H1 (cell line): ENCODE measurements around the gene SPOCK3. TPM values are rescaled to one million over a fixed set of nuclear protein-coding genes. Genes with fewer than 3 reads are reported as not detected.

ENCODE experiments used
- CTCF ChIA-PET: fragments of 300-600 bp; sonication (Branson Sonifier 250); formaldehyde crosslinking; loops from one replicate; lab custom pipeline; 2021; ENCODE audit not compliant: partially characterized antibody; lab: Charles Lee
- POLR2A ChIA-PET: fragments of 300-600 bp; sonication (Branson Sonifier 250); formaldehyde crosslinking; loops from one replicate; lab custom pipeline; 2021; ENCODE audit warnings: inconsistent platforms; ENCODE audit not compliant: partially characterized antibody; lab: Charles Lee
- DNase-seq, 2 experiments: peaks; one replicate each; pipeline versions ENCODE4 v3.0.0 to v3.0.0-alpha.2; 2010 to 2022; ENCODE audit warnings: low spot score in 2 of 2, low read depth in 1 of 2, mixed read lengths in 1 of 2
- FAIRE-seq: peaks from 2 replicates; lab custom pipeline; 2011; peaks lifted over from hg19 to GRCh38; lab: Jason Lieb, UNC
- H2AFZ ChIP-seq: 2 replicates; pipeline ENCODE4 v1.8.1; 2012; ENCODE audit warnings: low read length, inconsistent platforms
- H2AK5ac ChIP-seq: 2 replicates; pipeline ENCODE4 v1.6.1; 2013; ENCODE audit warnings: low read depth, low read length
- H2BK120ac ChIP-seq: replicated peaks from 2 replicates; pipeline ENCODE3; 2013; ENCODE audit warnings: low read depth, low read length, inconsistent platforms
- H2BK12ac ChIP-seq: 2 replicates; pipeline ENCODE4 v1.6.1; 2013; ENCODE audit warnings: low read depth, low read length
- H2BK15ac ChIP-seq: 2 replicates; pipeline ENCODE4 v1.6.1; 2013; ENCODE audit warnings: low read length
- H2BK20ac ChIP-seq: 2 replicates; pipeline ENCODE4 v1.6.1; 2013; ENCODE audit warnings: low read length
- H2BK5ac ChIP-seq: 2 replicates; pipeline ENCODE4 v1.6.1; 2013; ENCODE audit warnings: low read depth, low read length
- H3K14ac ChIP-seq: 2 replicates; pipeline ENCODE4 v1.6.1; 2013; ENCODE audit warnings: inconsistent platforms; ENCODE audit not compliant: insufficient read length
- H3K18ac ChIP-seq: 2 replicates; pipeline ENCODE4 v1.6.1; 2013; ENCODE audit warnings: low read length; ENCODE audit errors: extremely low read depth
- H3K23ac ChIP-seq: 2 replicates; pipeline ENCODE4 v1.6.1; 2013; ENCODE audit warnings: inconsistent platforms; ENCODE audit not compliant: insufficient read length
- H3K23me2 ChIP-seq: 2 replicates; pipeline ENCODE4 v1.6.1; 2013; ENCODE audit warnings: low read depth, low read length
- H3K27ac ChIP-seq: 2 replicates; pipeline ENCODE4 v1.6.1; 2011; ENCODE audit warnings: low read depth, low read length, inconsistent platforms
- H3K27me3 ChIP-seq, 4 experiments: replicated peaks in 1 of 4; 1 replicate in 1 of 4; 2 replicates in 3 of 4; pipeline versions ENCODE4 v1.6.1 to v1.8.1; 2011 to 2013; ENCODE audit warnings: low read length in 3 of 4, mild to moderate bottlenecking in 3 of 4, inconsistent platforms in 2 of 4, mixed read lengths in 2 of 4, moderate library complexity in 1 of 4; ENCODE audit not compliant: control insufficient read depth in 3 of 4, insufficient read depth in 3 of 4; ENCODE audit errors: extremely low read depth in 1 of 4
- H3K36me3 ChIP-seq, 4 experiments: 2 replicates each; pipeline versions ENCODE4 v1.6.1 to v1.8.1; 2011 to 2013; ENCODE audit warnings: mild to moderate bottlenecking in 4 of 4, low read length in 3 of 4, moderate library complexity in 2 of 4, control low read depth in 1 of 4, inconsistent platforms in 1 of 4; ENCODE audit not compliant: insufficient read depth in 4 of 4, control insufficient read depth in 2 of 4
- H3K4ac ChIP-seq: replicated peaks from 2 replicates; pipeline ENCODE3; 2013; ENCODE audit warnings: low read length, low read depth, mixed read lengths, inconsistent platforms; ENCODE audit not compliant: insufficient read length
- H3K4me1 ChIP-seq, 4 experiments: replicated peaks in 1 of 4; 1 replicate in 1 of 4; 2 replicates in 3 of 4; pipeline versions ENCODE4 v1.6.1 to v1.8.1; 2011 to 2013; ENCODE audit warnings: low read length in 3 of 4, inconsistent platforms in 2 of 4, mixed read lengths in 1 of 4; ENCODE audit not compliant: insufficient read depth in 4 of 4, control insufficient read depth in 3 of 4
- H3K4me2 ChIP-seq, 2 experiments: 2 replicates each; pipeline versions ENCODE4 v1.6.1 to v1.8.1; 2011 to 2013; ENCODE audit warnings: low read depth in 2 of 2, low read length in 2 of 2, control low read depth in 1 of 2, inconsistent platforms in 1 of 2, mild to moderate bottlenecking in 1 of 2; ENCODE audit not compliant: insufficient read depth in 1 of 2
- H3K4me3 ChIP-seq, 4 experiments: fragments of 200-600, 300-600 bp in 1 of 4; sonication (generic), shearing (Covaris generic), sonication (Bioruptor Twin) in 1 of 4; 2 replicates each; pipeline versions ENCODE4 v1.5.1 to v1.8.1; 2011 to 2016; ENCODE audit warnings: low read length in 4 of 4, low read depth in 3 of 4, control low read depth in 2 of 4, inconsistent platforms in 2 of 4, mild to moderate bottlenecking in 2 of 4, mixed read lengths in 1 of 4, moderate library complexity in 1 of 4; ENCODE audit not compliant: insufficient read depth in 2 of 4; ENCODE audit errors: extremely low read depth in 1 of 4
- H3K56ac ChIP-seq: replicated peaks from 2 replicates; pipeline ENCODE3; 2013; ENCODE audit warnings: low read depth, mild to moderate bottlenecking, mixed read lengths, low read length, inconsistent platforms; ENCODE audit not compliant: insufficient read length
- H3K79me1 ChIP-seq: 2 replicates; pipeline ENCODE4 v1.6.1; 2013; ENCODE audit warnings: low read depth, low read length, control low read depth
- H3K79me2 ChIP-seq, 2 experiments: 2 replicates each; pipeline versions ENCODE4 v1.6.1 to v1.8.1; 2012 to 2013; ENCODE audit warnings: low read length in 2 of 2, mild to moderate bottlenecking in 2 of 2, inconsistent platforms in 1 of 2; ENCODE audit not compliant: insufficient read depth in 2 of 2, control insufficient read depth in 1 of 2
- H3K9ac ChIP-seq, 4 experiments: replicated peaks in 1 of 4; 1 replicate in 1 of 4; 2 replicates in 3 of 4; pipeline versions ENCODE4 v1.6.1 to v1.8.1; 2011 to 2013; ENCODE audit warnings: low read depth in 3 of 4, low read length in 3 of 4, control low read depth in 2 of 4, mild to moderate bottlenecking in 2 of 4, moderate library complexity in 2 of 4, inconsistent platforms in 1 of 4; ENCODE audit errors: extremely low read depth in 1 of 4
- H3K9me3 ChIP-seq, 2 experiments: 2 replicates each; pipeline versions ENCODE4 v1.6.1 to v1.8.1; 2012 to 2013; ENCODE audit warnings: mild to moderate bottlenecking in 2 of 2, moderate library complexity in 2 of 2, control low read depth in 1 of 2, inconsistent platforms in 1 of 2, low read depth in 1 of 2, low read length in 1 of 2, mixed read lengths in 1 of 2; ENCODE audit not compliant: insufficient read depth in 2 of 2
- H4K20me1 ChIP-seq, 2 experiments: replicated peaks in 1 of 2; 2 replicates each; pipeline versions ENCODE3 to v1.8.1; 2011 to 2013; ENCODE audit warnings: inconsistent platforms in 2 of 2, low read length in 2 of 2, mild to moderate bottlenecking in 1 of 2; ENCODE audit not compliant: insufficient read depth in 2 of 2, control insufficient read depth in 1 of 2
- H4K5ac ChIP-seq: 2 replicates; pipeline ENCODE4 v1.6.1; 2013; ENCODE audit warnings: low read length, low read depth, mixed read lengths, inconsistent platforms; ENCODE audit not compliant: insufficient read length
- H4K8ac ChIP-seq: 2 replicates; pipeline ENCODE4 v1.8.0; 2013; ENCODE audit warnings: mild to moderate bottlenecking, moderate library complexity, low read length, inconsistent platforms; ENCODE audit not compliant: insufficient read depth; ENCODE audit errors: extremely low read depth
- H4K91ac ChIP-seq: replicated peaks from 2 replicates; pipeline ENCODE3; 2013; ENCODE audit warnings: low read length, mixed read lengths, inconsistent platforms; ENCODE audit not compliant: insufficient read length
- ASH2L ChIP-seq: fragments of 200-600, 300-600 bp; sonication (generic); IDR thresholded peaks from one replicate; pipeline ENCODE4 v1.7.1; 2017; ENCODE audit warnings: low read length
- CHD1 ChIP-seq: IDR thresholded peaks from 2 replicates; pipeline ENCODE4 v1.6.1; 2012; ENCODE audit warnings: low read depth, low read length, improper control_type of control experiment
- E2F6 ChIP-seq: IDR thresholded peaks from 2 replicates; pipeline ENCODE4 v1.6.1; 2012; ENCODE audit warnings: inconsistent platforms
- FOSL1 ChIP-seq: IDR thresholded peaks from 2 replicates; pipeline ENCODE4 v1.6.1; 2011; ENCODE audit warnings: mild to moderate bottlenecking, low read depth, low read length, moderate library complexity; ENCODE audit not compliant: insufficient read depth
- POLR2A ChIP-seq, 2 experiments: IDR thresholded peaks; 1 replicate in 1 of 2; 2 replicates in 1 of 2; pipeline ENCODE4 v1.6.1; 2011; ENCODE audit warnings: low read depth in 2 of 2, low read length in 2 of 2, mild to moderate bottlenecking in 2 of 2; ENCODE audit errors: control extremely low read depth in 1 of 2
- POLR2AphosphoS5 ChIP-seq: IDR thresholded peaks from 2 replicates; pipeline ENCODE4 v1.6.1; 2011; ENCODE audit warnings: low read depth, low read length
- RXRA ChIP-seq: IDR thresholded peaks from 2 replicates; pipeline ENCODE4 v1.6.1; 2011; ENCODE audit warnings: low read depth, mild to moderate bottlenecking, low read length, moderate library complexity; ENCODE audit not compliant: insufficient read depth
- WGBS, 2 experiments: shearing (Covaris generic) in 1 of 2; methylation state at CpG; one replicate each; pipeline versions ENCODE4 v1.1.6 to v1.1.7; 2013 to 2015; ENCODE audit warnings: low lambda C conversion rate in 2 of 2, mixed read lengths in 2 of 2, inconsistent platforms in 1 of 2, low coverage in 1 of 2, missing lambda C conversion rate in 1 of 2; ENCODE audit not compliant: insufficient replicate concordance in 2 of 2, insufficient coverage in 1 of 2, insufficient read length in 1 of 2; ENCODE audit errors: extremely low coverage in 1 of 2, missing lambda C conversion rate in 1 of 2; 5-methylcytosine and 5-hydroxymethylcytosine counted together
- polyA plus RNA-seq, 7 experiments: library from polyadenylated mRNA; depleted of rRNA in 3 of 7; stranded (reverse) in 5 of 7; unstranded in 2 of 7; fragments of >200 nt in 5 of 7; fragments of 200-250 nt in 2 of 7; gene quantifications; 1 replicate in 5 of 7; 2 replicates in 1 of 7; 4 replicates in 1 of 7; pipeline versions ENCODE4 v1.2.1 to v1.2.3, GENCODE V29; 2011 to 2013; ENCODE audit warnings: missing spikeins in 2 of 7, mixed read lengths in 2 of 7
- total RNA-seq: library from RNA; stranded (reverse); fragmentation: NEBNext Ultra II Directional; extraction: Animal tissue kit (Norgen Biotek cat#: 25700); gene quantifications from 2 replicates; pipeline ENCODE4 v1.2.1, GENCODE V29; 2021

Gene SPOCK3
- total and polyA plus RNA-seq, 2 of the 8 experiments (the other 6 are each of a cell fraction or from before 2014, with no cell fraction given), result 0.14 to 0.60 TPM

GRCh38 chr4:167248271-167248670, 14.0 kb upstream of the SPOCK3 start:
- Histone ChIP-seq H3K23me2 (no peaks in the 10 kb centered on the region), H3K79me1 (no peaks in the 10 kb centered on the region), H4K5ac (no peak overlapping the region), H2AFZ (no peak overlapping the region), H3K9me3 (no peaks in the 10 kb centered on the region), H2BK5ac (no peak overlapping the region), H3K18ac (no peak overlapping the region), H3K4me2 (no peak overlapping the region), H4K8ac (no peak overlapping the region), H3K27ac (no peak overlapping the region), H3K4me3 (no peak overlapping the region), H3K27me3 (no peaks in the 10 kb centered on the region), H2BK20ac (no peak overlapping the region), H3K9ac (no peak overlapping the region), H2AK5ac (no peak overlapping the region), H3K4ac (no peak overlapping the region), H4K20me1 (no peaks in the 10 kb centered on the region), H2BK15ac (no peak overlapping the region), H2BK12ac (no peak overlapping the region), H3K14ac (no peak overlapping the region), H2BK120ac (no peak overlapping the region), H3K4me1 (no peaks in the 10 kb centered on the region), H4K91ac (no peak overlapping the region), H3K23ac (no peak overlapping the region), H3K36me3 (no peaks in the 10 kb centered on the region), H3K79me2 (no peaks in the 10 kb centered on the region), H3K56ac (no peak overlapping the region)
- POLR2A ChIA-PET, result no interaction called here
- CTCF ChIA-PET, result no interaction called here
- DNase-seq (no peak), FAIRE-seq (no peak)
- no peak for TF ChIP-seq POLR2A (IDR thresholded peaks at IDR 0.05; ENCODE audit: control extremely low read depth in 1 of 2, low read depth in 2 of 2, low read length in 2 of 2)
- TF ChIP-seq CHD1, result no peak
- TF ChIP-seq E2F6, result no peak
- no peak for TF ChIP-seq POLR2AphosphoS5
- no peak for TF ChIP-seq RXRA
- no peak for TF ChIP-seq FOSL1
- no peak for TF ChIP-seq ASH2L
- WGBS, 2 experiments, result 89% methylated on average over 4 of the region's 4 CpGs; no CpG with 5 or more reads in 1 of the 2 experiments
